ENCODE results near the gene IL3.

The IL3 gene

GRCh38 chr5:132044207-132044606 is 16.2 kb upstream of the IL3 start:
- Histone ChIP-seq H3K9me3 (no peaks in the 10 kb centered on the region), H3K27me3 (peaks cover 48% of the 10 kb centered on the region), H3K4me3 (ENCODE audit: low read depth in 1 of 2, low read length in 1 of 2) (no peak overlapping the region), H3K36me3 (no peaks in the 10 kb centered on the region), H3K4me1 (ENCODE audit: control insufficient read depth in 1 of 2, insufficient read depth in 1 of 2, low read depth in 1 of 2, low read length in 1 of 2) (peaks cover 6% of the 10 kb centered on the region in 2 experiments), H3K27ac (no peak overlapping the region)
- no peak for TF ChIP-seq CTCF (IDR thresholded peaks at IDR 0.05)

GRCh38 chr5:132046880-132047299 is 13.6 kb upstream of the IL3 start:
- Histone ChIP-seq H3K9me3 (no peaks in the 10 kb centered on the region), H3K27me3 (peaks cover 22% of the 10 kb centered on the region)

GRCh38 chr5:132049093-132049492 is 11.4 kb upstream of the IL3 start:
- H3K4me3 ChIP-seq (ENCODE audit: low read depth in 1 of 2, low read length in 1 of 2) = no peak overlapping the region
- no peak overlapping the region for H3K27ac ChIP-seq
- peaks cover 3% of the 10 kb centered on the region in 2 experiments for H3K4me1 ChIP-seq (ENCODE audit: control insufficient read depth in 1 of 2, insufficient read depth in 1 of 2, low read depth in 1 of 2, low read length in 1 of 2)
- H3K36me3 ChIP-seq = no peaks in the 10 kb centered on the region
- peaks cover 8% of the 10 kb centered on the region for H3K27me3 ChIP-seq
- no peak for TF ChIP-seq CTCF (IDR thresholded peaks at IDR 0.05)
- no peaks in the 10 kb centered on the region for H3K9me3 ChIP-seq

More at GRCh38 chr5:132046880-132047299, 13.6 kb upstream of the IL3 start:
- Histone ChIP-seq H3K36me3 (no peaks in the 10 kb centered on the region), H3K4me3 (ENCODE audit: low read depth in 1 of 2, low read length in 1 of 2) (no peak overlapping the region), H3K27ac (no peak overlapping the region), H3K4me1 (ENCODE audit: control insufficient read depth in 1 of 2, insufficient read depth in 1 of 2, low read depth in 1 of 2, low read length in 1 of 2) (peaks cover 6% of the 10 kb centered on the region in 2 experiments)
- no peak for TF ChIP-seq CTCF (IDR thresholded peaks at IDR 0.05)

- no peak for TF ChIP-seq CTCF (IDR thresholded peaks at IDR 0.05)
- Histone ChIP-seq H3K27me3 (peaks cover 6% of the 10 kb centered on the region), H3K4me1 (ENCODE audit: control insufficient read depth in 1 of 2, insufficient read depth in 1 of 2, low read depth in 1 of 2, low read length in 1 of 2) (no peaks in the 10 kb centered on the region), H3K27ac (no peak overlapping the region), H3K36me3 (no peaks in the 10 kb centered on the region), H3K9me3 (no peaks in the 10 kb centered on the region), H3K4me3 (ENCODE audit: low read depth in 1 of 2, low read length in 1 of 2) (no peak overlapping the region)
Measured at GRCh38 chr5:132049559-132049958, 10.9 kb upstream of the IL3 start.

- Histone ChIP-seq H3K9me3 (no peaks in the 10 kb centered on the region), H3K4me1 (ENCODE audit: control insufficient read depth in 1 of 2, insufficient read depth in 1 of 2, low read depth in 1 of 2, low read length in 1 of 2) (no peaks in the 10 kb centered on the region), H3K27me3 (peaks cover 6% of the 10 kb centered on the region), H3K27ac (no peak overlapping the region), H3K36me3 (no peaks in the 10 kb centered on the region), H3K4me3 (ENCODE audit: low read depth in 1 of 2, low read length in 1 of 2) (no peak overlapping the region)
- TF ChIP-seq CTCF (IDR thresholded peaks at IDR 0.05) = no peak
Measured at GRCh38 chr5:132050136-132050535, 10.3 kb upstream of the IL3 start.
